HG03139 (cell line): ENCODE data around the gene PADI4.

Experiments
- ATAC-seq: cut with Tn5 transposase; IDR thresholded peaks from one replicate; pipeline ENCODE4 v1.9.1; 2021; ENCODE audit not compliant: unreplicated experiment

PADI4 gene

GRCh38 chr1:17282836-17283235, 25.2 kb upstream of the PADI4 start:
- no peak for ATAC-seq

- ATAC-seq = no peak
Measured at GRCh38 chr1:17286646-17287045, 21.4 kb upstream of the PADI4 start.

- no peak for ATAC-seq
Measured at GRCh38 chr1:17287130-17287776, 20.7 kb upstream of the PADI4 start.

- no peak for ATAC-seq
Measured at GRCh38 chr1:17289721-17290120, 18.3 kb upstream of the PADI4 start.

- ATAC-seq = no peak
Measured at GRCh38 chr1:17290553-17290952, 17.4 kb upstream of the PADI4 start.

- no peak for ATAC-seq
Measured at GRCh38 chr1:17292299-17293160, 15.5 kb upstream of the PADI4 start.

- no peak for ATAC-seq
Measured at GRCh38 chr1:17293681-17294425, 14.1 kb upstream of the PADI4 start.

GRCh38 chr1:17295292-17295691, 12.7 kb upstream of the PADI4 start:
- ATAC-seq = no peak

GRCh38 chr1:17296086-17296485, 11.9 kb upstream of the PADI4 start:
- no peak for ATAC-seq

- no peak for ATAC-seq
Measured at GRCh38 chr1:17297991-17298390, 10.0 kb upstream of the PADI4 start.

GRCh38 chr1:17301767-17302166, 6.2 kb upstream of the PADI4 start:
- ATAC-seq = no peak

GRCh38 chr1:17304151-17304825, 3.7 kb upstream of the PADI4 start:
- ATAC-seq = no peak

- ATAC-seq = no peak
Measured at GRCh38 chr1:17304826-17305175, 3.2 kb upstream of the PADI4 start.

GRCh38 chr1:17305576-17306095, 2.4 kb upstream of the PADI4 start:
- ATAC-seq = no peak

GRCh38 chr1:17306407-17306806, 1.6 kb upstream of the PADI4 start:
- ATAC-seq = no peak

- no peak for ATAC-seq
Measured at GRCh38 chr1:17306921-17307320, 1.1 kb upstream of the PADI4 start.

- ATAC-seq = no peak
Measured at GRCh38 chr1:17307329-17307728, 668 bp upstream of the PADI4 start.

- no peak for ATAC-seq
Measured at GRCh38 chr1:17308593-17308992, 596 bp downstream of the PADI4 start.

GRCh38 chr1:17309426-17310067, 1.6 kb downstream of the PADI4 start:
- no peak for ATAC-seq

- ATAC-seq = no peak
Measured at GRCh38 chr1:17310068-17310640, 2.2 kb downstream of the PADI4 start.
